GM10847 (cell line): ENCODE measurements around the gene BTBD17.

Experiments
- POLR2A ChIP-seq: IDR thresholded peaks from 2 replicates; pipeline ENCODE4 v1.6.1; 2011; ENCODE audit not compliant: insufficient read length; ENCODE audit errors: extremely low read depth

BTBD17 gene

GRCh38 chr17:74309902-74310301 is 51.8 kb downstream of the BTBD17 start:
- TF ChIP-seq POLR2A: no peak

DNA sequence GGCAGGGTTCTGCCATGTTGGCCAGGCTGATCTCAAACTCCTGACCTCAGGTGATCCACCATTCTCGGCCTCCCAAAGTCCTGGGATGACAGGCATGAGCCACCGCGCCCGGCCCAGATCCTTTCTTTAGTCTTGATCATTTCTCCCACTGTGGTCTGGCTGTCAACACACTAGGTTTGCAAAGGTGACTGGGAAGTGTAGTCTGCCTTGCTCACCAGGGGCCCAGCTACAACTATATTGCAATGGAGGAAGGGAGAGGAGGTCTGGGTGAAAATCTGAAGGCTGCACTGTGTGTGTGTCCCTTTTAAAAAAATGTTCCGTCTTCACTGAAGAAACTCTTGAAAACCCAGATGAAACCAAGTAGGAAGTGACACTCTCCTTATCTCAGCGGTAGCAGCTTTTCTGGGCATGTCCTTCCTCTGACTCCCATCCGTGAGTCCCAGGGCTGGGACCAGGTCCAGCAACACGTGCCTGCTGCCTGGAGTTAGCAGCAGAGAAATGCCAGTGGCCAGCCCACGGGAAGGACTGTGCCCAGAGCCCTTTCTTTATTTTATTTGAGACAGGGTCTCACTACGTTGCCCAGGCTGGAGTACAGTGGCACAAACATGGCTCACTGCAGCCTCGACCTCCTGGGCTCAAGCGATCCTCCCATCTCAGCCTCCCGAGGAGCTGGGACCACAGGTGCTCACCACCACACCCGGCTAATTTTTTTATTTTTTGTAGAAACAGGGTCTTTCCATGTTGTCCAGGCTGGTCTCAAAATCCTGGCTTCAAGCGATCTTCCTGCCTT is 53.5 kb downstream of the BTBD17 start:
- TF ChIP-seq POLR2A: no peak
